T-helper 17 cell (primary cell): Measurements from ENCODE around the gene CXXC4. TPM values are rescaled to one million over a fixed set of nuclear protein-coding genes. Genes with fewer than 3 reads are reported as not detected.

ENCODE experiments used
- ATAC-seq: fragments of 150-1000 bp; cut with Tn5 transposase; 2 replicates; pipeline ENCODE4 v1.10.0; 2021; ENCODE audit warnings: mild to moderate bottlenecking, moderate library complexity
- DNase-seq, 3 donors: peaks; one replicate each; pipeline versions ENCODE4 v3.0.0 to v3.0.0-alpha.2; 2020 to 2021
- H3K9me3 ChIP-seq: one replicate; pipeline ENCODE4 v1.7.0; 2013; ENCODE audit warnings: low read length, mild to moderate bottlenecking; ENCODE audit not compliant: control insufficient read depth, poor library complexity, severe bottlenecking
- H3K27ac Mint-ChIP-seq: one replicate; pipeline ENCODE4 v1.8.0; 2022; ENCODE audit warnings: mild to moderate bottlenecking, moderate library complexity, mixed read lengths
- H3K27me3 Mint-ChIP-seq: one replicate; pipeline ENCODE4 v1.8.0; 2022; ENCODE audit warnings: mixed read lengths
- H3K36me3 Mint-ChIP-seq: one replicate; pipeline ENCODE4 v1.8.0; 2022; ENCODE audit warnings: low read depth, mixed read lengths
- H3K4me1 Mint-ChIP-seq: one replicate; pipeline ENCODE4 v1.8.0; 2022; ENCODE audit warnings: mild to moderate bottlenecking, mixed read lengths
- H3K4me3 Mint-ChIP-seq: one replicate; pipeline ENCODE4 v1.8.0; 2022; ENCODE audit warnings: mild to moderate bottlenecking, moderate library complexity, mixed read lengths
- total RNA-seq, 4 donors: library from RNA in 2 of 4; stranded (reverse) in 2 of 4; gene quantifications; one replicate each; pipeline ENCODE4 v1.2.3 and lab custom pipeline; 2022 to 2026

The CXXC4 gene
- total RNA-seq (under 1 TPM; 0.07 to 0.21 TPM), total RNA-seq (lab: John Stamatoyannopoulos, UW) (0 to 0.23 reads per million in 2 donors)

GRCh38 chr4:104494822-104495559 is at the start of gene CXXC4:
TSS of gene CXXC4 (minus strand) at chr4:104494894. CDS start at chr4:104491802, 3,092 bp downstream.
- H3K9me3 ChIP-seq: no peaks in the 10 kb centered on the region
- peak within 1 kb of the TSS; percentile 3 for H3K27ac Mint-ChIP-seq
- H3K4me3 Mint-ChIP-seq: peak within 1 kb of the TSS; percentile 87
- H3K27me3 Mint-ChIP-seq: peaks cover 27% of the 10 kb centered on the region
- ATAC-seq (peak; percentile 38), DNase-seq (peak in 1 of 3 donors; percentile 5)
- peaks cover 28% of the 10 kb centered on the region for H3K4me1 Mint-ChIP-seq
- H3K36me3 Mint-ChIP-seq: no peaks in the 10 kb centered on the region

- no peak overlapping the region for H3K4me3 Mint-ChIP-seq
Observed at GRCh38 chr4:104533156-104533555, 38.5 kb upstream of the CXXC4 start.

GRCh38 chr4:104532677-104533076 is 38.0 kb upstream of the CXXC4 start:
- H3K27me3 Mint-ChIP-seq: no peaks in the 10 kb centered on the region
- no peaks in the 10 kb centered on the region for H3K4me1 Mint-ChIP-seq
- ATAC-seq (no peak), DNase-seq (no peak)
- no peaks in the 10 kb centered on the region for H3K9me3 ChIP-seq
- no peak overlapping the region for H3K4me3 Mint-ChIP-seq
- H3K27ac Mint-ChIP-seq: no peak overlapping the region
- no peaks in the 10 kb centered on the region for H3K36me3 Mint-ChIP-seq

More at GRCh38 chr4:104533156-104533555, 38.5 kb upstream of the CXXC4 start:
- no peak overlapping the region for H3K27ac Mint-ChIP-seq
- DNase-seq (no peak), ATAC-seq (no peak)
- no peaks in the 10 kb centered on the region for H3K4me1 Mint-ChIP-seq
- H3K9me3 ChIP-seq: no peaks in the 10 kb centered on the region
- H3K27me3 Mint-ChIP-seq: no peaks in the 10 kb centered on the region
- no peaks in the 10 kb centered on the region for H3K36me3 Mint-ChIP-seq

- DNase-seq (no peak), ATAC-seq (no peak)
- no peaks in the 10 kb centered on the region for H3K27me3 Mint-ChIP-seq
- no peaks in the 10 kb centered on the region for H3K36me3 Mint-ChIP-seq
- no peaks in the 10 kb centered on the region for H3K9me3 ChIP-seq
- H3K27ac Mint-ChIP-seq: no peak overlapping the region
- no peaks in the 10 kb centered on the region for H3K4me1 Mint-ChIP-seq
- H3K4me3 Mint-ChIP-seq: no peak overlapping the region
Observed at GRCh38 chr4:104531390-104531789, 36.7 kb upstream of the CXXC4 start.

- Mint-ChIP-seq H3K36me3 (no peaks in the 10 kb centered on the region), H3K27ac (no peak overlapping the region), H3K27me3 (no peaks in the 10 kb centered on the region), H3K4me3 (no peak overlapping the region), H3K4me1 (no peaks in the 10 kb centered on the region)
- ATAC-seq: no peak
- no peak for DNase-seq
- no peaks in the 10 kb centered on the region for H3K9me3 ChIP-seq
Observed at GRCh38 chr4:104530426-104530825, 35.7 kb upstream of the CXXC4 start.

GRCh38 chr4:104524591-104524990 is 29.9 kb upstream of the CXXC4 start:
- ATAC-seq (no peak), DNase-seq (no peak)
- no peaks in the 10 kb centered on the region for H3K36me3 Mint-ChIP-seq
- no peaks in the 10 kb centered on the region for H3K9me3 ChIP-seq
- H3K4me1 Mint-ChIP-seq: no peaks in the 10 kb centered on the region
- no peaks in the 10 kb centered on the region for H3K27me3 Mint-ChIP-seq
- no peak overlapping the region for H3K27ac Mint-ChIP-seq
- no peak overlapping the region for H3K4me3 Mint-ChIP-seq

- DNase-seq (no peak), ATAC-seq (no peak)
- no peaks in the 10 kb centered on the region for H3K9me3 ChIP-seq
- Mint-ChIP-seq H3K27ac (no peak overlapping the region), H3K36me3 (no peaks in the 10 kb centered on the region), H3K4me3 (no peak overlapping the region), H3K4me1 (no peaks in the 10 kb centered on the region), H3K27me3 (no peaks in the 10 kb centered on the region)
Observed at GRCh38 chr4:104524026-104524425, 29.3 kb upstream of the CXXC4 start.

GRCh38 chr4:104519588-104519987 is 24.9 kb upstream of the CXXC4 start:
- DNase-seq (no peak), ATAC-seq (no peak)
- peaks cover 9% of the 10 kb centered on the region for H3K27me3 Mint-ChIP-seq
- no peaks in the 10 kb centered on the region for H3K4me1 Mint-ChIP-seq
- no peaks in the 10 kb centered on the region for H3K9me3 ChIP-seq
- no peak overlapping the region for H3K27ac Mint-ChIP-seq
- no peak overlapping the region for H3K4me3 Mint-ChIP-seq
- no peaks in the 10 kb centered on the region for H3K36me3 Mint-ChIP-seq

- no peaks in the 10 kb centered on the region for H3K9me3 ChIP-seq
- H3K27me3 Mint-ChIP-seq: peaks cover 9% of the 10 kb centered on the region
- ATAC-seq: no peak
- no peak overlapping the region for H3K4me3 Mint-ChIP-seq
- no peaks in the 10 kb centered on the region for H3K36me3 Mint-ChIP-seq
- no peak overlapping the region for H3K27ac Mint-ChIP-seq
- no peaks in the 10 kb centered on the region for H3K4me1 Mint-ChIP-seq
- DNase-seq: no peak
Observed at GRCh38 chr4:104516884-104517283, 22.2 kb upstream of the CXXC4 start.

GRCh38 chr4:104508224-104508623 is 13.5 kb upstream of the CXXC4 start:
- DNase-seq (no peak), ATAC-seq (no peak)
- Mint-ChIP-seq H3K36me3 (no peaks in the 10 kb centered on the region), H3K27ac (no peak overlapping the region), H3K27me3 (no peaks in the 10 kb centered on the region), H3K4me1 (no peaks in the 10 kb centered on the region), H3K4me3 (no peak overlapping the region)
- no peaks in the 10 kb centered on the region for H3K9me3 ChIP-seq

GRCh38 chr4:104507112-104507511 is 12.4 kb upstream of the CXXC4 start:
- ATAC-seq: no peak

GRCh38 chr4:104504536-104504935 is 9.8 kb upstream of the CXXC4 start:
- no peaks in the 10 kb centered on the region for H3K9me3 ChIP-seq
- H3K27ac Mint-ChIP-seq: no peak overlapping the region
- no peak for DNase-seq
- H3K36me3 Mint-ChIP-seq: no peaks in the 10 kb centered on the region
- no peak overlapping the region for H3K4me3 Mint-ChIP-seq
- peaks cover 10% of the 10 kb centered on the region for H3K27me3 Mint-ChIP-seq
- no peaks in the 10 kb centered on the region for H3K4me1 Mint-ChIP-seq
- ATAC-seq: no peak

More at GRCh38 chr4:104507112-104507511, 12.4 kb upstream of the CXXC4 start:
- H3K4me3 Mint-ChIP-seq: no peak overlapping the region
- no peaks in the 10 kb centered on the region for H3K9me3 ChIP-seq
- no peaks in the 10 kb centered on the region for H3K36me3 Mint-ChIP-seq
- no peak for DNase-seq
- H3K27ac Mint-ChIP-seq: no peak overlapping the region
- H3K27me3 Mint-ChIP-seq: peaks cover 3% of the 10 kb centered on the region
- H3K4me1 Mint-ChIP-seq: no peaks in the 10 kb centered on the region

- H3K27ac Mint-ChIP-seq: no peak overlapping the region
- ATAC-seq: no peak
- H3K27me3 Mint-ChIP-seq: peaks cover 10% of the 10 kb centered on the region
- H3K9me3 ChIP-seq: no peaks in the 10 kb centered on the region
- DNase-seq: no peak
- no peak overlapping the region for H3K4me3 Mint-ChIP-seq
- no peaks in the 10 kb centered on the region for H3K36me3 Mint-ChIP-seq
- H3K4me1 Mint-ChIP-seq: no peaks in the 10 kb centered on the region
Observed at GRCh38 chr4:104502471-104502870, 7.8 kb upstream of the CXXC4 start.

- no peak for DNase-seq
- no peak overlapping the region for H3K27ac Mint-ChIP-seq
- H3K9me3 ChIP-seq: no peaks in the 10 kb centered on the region
- no peak for ATAC-seq
- no peaks in the 10 kb centered on the region for H3K36me3 Mint-ChIP-seq
- no peak overlapping the region for H3K4me3 Mint-ChIP-seq
- no peaks in the 10 kb centered on the region for H3K4me1 Mint-ChIP-seq
- peaks cover 10% of the 10 kb centered on the region for H3K27me3 Mint-ChIP-seq
Observed at GRCh38 chr4:104501290-104501689, 6.6 kb upstream of the CXXC4 start.
